PC-9 (cell line): ENCODE measurements around the gene CORIN.

Experiments
- EZH2 ChIP-seq: fragments of 200-600 bp; sonication (generic); IDR thresholded peaks from 2 replicates; pipeline ENCODE4 v1.8.0; 2017; ENCODE audit warnings: antibody characterized with exemption, low read depth
- TF ChIP-seq, protein P1 (sequence below): fragments of 200-600 bp; sonication (generic); conservative IDR thresholded peaks from 2 replicates; pipeline ENCODE4 v1.6.1; 2017; ENCODE audit warnings: mixed run types, antibody characterized with exemption, mild to moderate bottlenecking, moderate library complexity

DNA sequence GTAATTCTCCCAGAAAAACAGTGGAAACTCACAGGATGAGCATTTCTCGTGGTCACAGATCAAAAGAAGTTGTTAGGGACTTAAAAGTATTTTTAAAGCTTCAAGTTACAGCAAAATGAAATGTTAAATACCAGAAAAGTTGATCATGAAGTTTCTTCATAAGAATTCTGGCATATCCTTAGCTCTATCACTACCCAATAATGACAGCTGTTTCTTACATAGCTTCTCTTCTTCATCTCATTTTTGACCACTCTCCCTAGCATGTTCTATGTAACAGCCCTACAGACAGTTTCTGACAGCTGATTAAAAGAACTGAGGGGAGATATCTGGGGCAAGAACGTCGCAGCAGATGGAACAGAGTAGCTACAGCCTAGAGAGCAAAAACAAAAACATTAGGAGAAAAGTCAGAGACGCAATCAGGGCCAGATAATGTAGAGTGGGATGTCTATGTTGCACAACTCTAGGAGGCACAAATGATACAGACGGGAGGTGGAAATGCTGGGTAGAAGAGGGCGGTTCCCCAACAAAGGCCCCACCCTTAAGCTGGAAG is 108.7 kb downstream of the CORIN start:
- TF ChIP-seq, protein P1, sequence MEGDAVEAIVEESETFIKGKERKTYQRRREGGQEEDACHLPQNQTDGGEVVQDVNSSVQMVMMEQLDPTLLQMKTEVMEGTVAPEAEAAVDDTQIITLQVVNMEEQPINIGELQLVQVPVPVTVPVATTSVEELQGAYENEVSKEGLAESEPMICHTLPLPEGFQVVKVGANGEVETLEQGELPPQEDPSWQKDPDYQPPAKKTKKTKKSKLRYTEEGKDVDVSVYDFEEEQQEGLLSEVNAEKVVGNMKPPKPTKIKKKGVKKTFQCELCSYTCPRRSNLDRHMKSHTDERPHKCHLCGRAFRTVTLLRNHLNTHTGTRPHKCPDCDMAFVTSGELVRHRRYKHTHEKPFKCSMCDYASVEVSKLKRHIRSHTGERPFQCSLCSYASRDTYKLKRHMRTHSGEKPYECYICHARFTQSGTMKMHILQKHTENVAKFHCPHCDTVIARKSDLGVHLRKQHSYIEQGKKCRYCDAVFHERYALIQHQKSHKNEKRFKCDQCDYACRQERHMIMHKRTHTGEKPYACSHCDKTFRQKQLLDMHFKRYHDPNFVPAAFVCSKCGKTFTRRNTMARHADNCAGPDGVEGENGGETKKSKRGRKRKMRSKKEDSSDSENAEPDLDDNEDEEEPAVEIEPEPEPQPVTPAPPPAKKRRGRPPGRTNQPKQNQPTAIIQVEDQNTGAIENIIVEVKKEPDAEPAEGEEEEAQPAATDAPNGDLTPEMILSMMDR, result no peak
- TF ChIP-seq EZH2, result no peak
